ENCODE results near the gene EVL.

The EVL gene

GRCh38 chr14:100122481-100123223 is 57.4 kb downstream of the EVL start:
- H3K4me3 ChIP-seq (ENCODE audit: control insufficient read depth, low read depth, low read length): no peak overlapping the region
- no peak for DNase-seq (ENCODE audit: low read depth)
- TF ChIP-seq CTCF (conservative IDR thresholded peaks at IDR 0.05; ENCODE audit: control insufficient read depth, insufficient read depth, low read depth, low read length): no peak

- no peak for DNase-seq (ENCODE audit: low read depth)
- H3K4me3 ChIP-seq (ENCODE audit: control insufficient read depth, low read depth, low read length): no peak overlapping the region
- TF ChIP-seq CTCF (conservative IDR thresholded peaks at IDR 0.05; ENCODE audit: control insufficient read depth, insufficient read depth, low read depth, low read length): no peak
Measured at GRCh38 chr14:100123618-100124017, 58.4 kb downstream of the EVL start.

- DNase-seq (ENCODE audit: low read depth): no peak
- no peak overlapping the region for H3K4me3 ChIP-seq (ENCODE audit: control insufficient read depth, low read depth, low read length)
- no peak for TF ChIP-seq CTCF (conservative IDR thresholded peaks at IDR 0.05; ENCODE audit: control insufficient read depth, insufficient read depth, low read depth, low read length)
Measured at GRCh38 chr14:100124551-100125088, 59.4 kb downstream of the EVL start.

GRCh38 chr14:100126401-100126800 is 61.2 kb downstream of the EVL start:
- H3K4me3 ChIP-seq (ENCODE audit: control insufficient read depth, low read depth, low read length): no peak overlapping the region
- no peak for DNase-seq (ENCODE audit: low read depth)
- no peak for TF ChIP-seq CTCF (conservative IDR thresholded peaks at IDR 0.05; ENCODE audit: control insufficient read depth, insufficient read depth, low read depth, low read length)

GRCh38 chr14:100127853-100128455 is 62.7 kb downstream of the EVL start:
- no peak overlapping the region for H3K4me3 ChIP-seq (ENCODE audit: control insufficient read depth, low read depth, low read length)
- DNase-seq (ENCODE audit: low read depth): no peak
- TF ChIP-seq CTCF (conservative IDR thresholded peaks at IDR 0.05; ENCODE audit: control insufficient read depth, insufficient read depth, low read depth, low read length): no peak

- no peak for TF ChIP-seq CTCF (conservative IDR thresholded peaks at IDR 0.05; ENCODE audit: control insufficient read depth, insufficient read depth, low read depth, low read length)
- no peak overlapping the region for H3K4me3 ChIP-seq (ENCODE audit: control insufficient read depth, low read depth, low read length)
- no peak for DNase-seq (ENCODE audit: low read depth)
Measured at GRCh38 chr14:100128688-100129087, 63.5 kb downstream of the EVL start.

Data from fibroblast of mammary gland (primary cell).